ENCODE measurements around the gene LTBP1.

LTBP1 gene

DNA sequence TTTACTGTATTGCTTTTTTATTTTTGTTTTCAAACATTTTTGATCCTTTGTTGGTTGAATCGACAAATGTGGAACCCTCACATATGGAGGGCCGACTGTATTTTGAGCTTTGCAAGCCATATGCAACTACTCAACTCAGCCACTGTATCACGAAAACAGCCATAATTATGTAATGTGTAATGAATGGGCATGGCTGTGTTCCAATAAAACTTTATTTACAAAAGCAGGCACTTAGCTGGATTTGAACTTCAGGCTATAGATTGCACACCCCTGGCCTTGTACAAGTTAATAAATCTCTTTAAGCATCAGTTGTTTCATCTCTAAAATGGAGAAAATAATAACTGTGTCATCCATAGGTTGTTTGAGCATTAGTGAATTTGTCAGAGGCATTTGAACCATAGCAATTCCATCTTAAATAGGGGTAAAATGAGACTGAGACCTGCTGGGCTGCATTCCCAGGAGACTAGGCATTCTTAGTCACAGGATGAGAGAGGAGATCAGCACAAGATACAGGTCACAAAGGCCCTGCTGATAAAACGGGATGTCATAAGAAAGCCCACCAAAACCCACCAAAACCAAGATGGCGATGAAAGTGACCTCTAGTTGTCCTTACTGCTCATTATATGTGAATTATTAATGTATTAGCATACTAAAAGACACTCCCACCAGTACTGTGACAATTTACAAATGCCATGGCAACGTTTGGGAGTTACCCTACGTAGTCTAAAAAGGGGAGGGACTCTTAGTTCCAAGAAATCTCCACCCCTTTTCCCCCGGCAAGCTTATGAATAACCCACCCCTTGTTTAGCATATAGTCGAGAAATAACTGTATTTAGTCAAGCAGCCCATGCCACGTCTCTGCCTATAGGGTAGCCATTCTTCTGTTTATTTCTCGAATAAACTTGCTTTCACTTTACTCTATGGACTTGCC lies 13.7 kb upstream of the LTBP1 start:
- no peak overlapping the region for H3K4me3 ChIP-seq (ENCODE audit: low read length)
- no peak for DNase-seq (ENCODE audit: low read depth)
- TF ChIP-seq, protein P1, sequence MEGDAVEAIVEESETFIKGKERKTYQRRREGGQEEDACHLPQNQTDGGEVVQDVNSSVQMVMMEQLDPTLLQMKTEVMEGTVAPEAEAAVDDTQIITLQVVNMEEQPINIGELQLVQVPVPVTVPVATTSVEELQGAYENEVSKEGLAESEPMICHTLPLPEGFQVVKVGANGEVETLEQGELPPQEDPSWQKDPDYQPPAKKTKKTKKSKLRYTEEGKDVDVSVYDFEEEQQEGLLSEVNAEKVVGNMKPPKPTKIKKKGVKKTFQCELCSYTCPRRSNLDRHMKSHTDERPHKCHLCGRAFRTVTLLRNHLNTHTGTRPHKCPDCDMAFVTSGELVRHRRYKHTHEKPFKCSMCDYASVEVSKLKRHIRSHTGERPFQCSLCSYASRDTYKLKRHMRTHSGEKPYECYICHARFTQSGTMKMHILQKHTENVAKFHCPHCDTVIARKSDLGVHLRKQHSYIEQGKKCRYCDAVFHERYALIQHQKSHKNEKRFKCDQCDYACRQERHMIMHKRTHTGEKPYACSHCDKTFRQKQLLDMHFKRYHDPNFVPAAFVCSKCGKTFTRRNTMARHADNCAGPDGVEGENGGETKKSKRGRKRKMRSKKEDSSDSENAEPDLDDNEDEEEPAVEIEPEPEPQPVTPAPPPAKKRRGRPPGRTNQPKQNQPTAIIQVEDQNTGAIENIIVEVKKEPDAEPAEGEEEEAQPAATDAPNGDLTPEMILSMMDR (conservative IDR thresholded peaks at IDR 0.05; ENCODE audit: low read depth, low read length) = no peak

DNA sequence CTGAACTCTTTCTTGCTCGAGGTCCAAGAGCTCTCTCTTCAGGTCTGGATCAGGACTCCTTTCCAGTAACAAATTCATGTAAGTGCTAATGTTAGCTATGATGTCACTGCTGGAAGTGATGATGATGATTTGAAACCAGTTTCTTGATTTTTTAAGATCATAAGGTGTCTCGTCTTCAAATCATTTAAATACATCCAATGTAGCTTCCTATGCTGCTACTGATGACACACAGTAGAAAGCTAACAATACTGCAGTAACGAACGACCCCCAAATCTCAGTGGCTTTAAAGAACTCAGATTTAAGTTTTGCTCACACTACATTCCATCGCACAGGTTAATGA lies 13.0 kb upstream of the LTBP1 start:
- TF ChIP-seq, protein P1 (conservative IDR thresholded peaks at IDR 0.05; ENCODE audit: low read depth, low read length) = no peak
- no peak for DNase-seq (ENCODE audit: low read depth)
- no peak overlapping the region for H3K4me3 ChIP-seq (ENCODE audit: low read length)

- DNase-seq (ENCODE audit: low read depth) = no peak
- TF ChIP-seq, protein P1 (conservative IDR thresholded peaks at IDR 0.05; ENCODE audit: low read depth, low read length) = no peak
Measured at GRCh38 chr2:32937602-32938448, 8.9 kb upstream of the LTBP1 start.

GRCh38 chr2:32938934-32939333 lies 7.8 kb upstream of the LTBP1 start:
- no peak overlapping the region for H3K4me3 ChIP-seq (ENCODE audit: low read length)
- DNase-seq (ENCODE audit: low read depth) = no peak
- TF ChIP-seq, protein P1 (conservative IDR thresholded peaks at IDR 0.05; ENCODE audit: low read depth, low read length) = no peak

More at GRCh38 chr2:32937602-32938448, 8.9 kb upstream of the LTBP1 start:
- no peak overlapping the region for H3K4me3 ChIP-seq (ENCODE audit: low read length)

- TF ChIP-seq, protein P1 (conservative IDR thresholded peaks at IDR 0.05; ENCODE audit: low read depth, low read length) = no peak
- H3K4me3 ChIP-seq (ENCODE audit: low read length) = no peak overlapping the region
- no peak for DNase-seq (ENCODE audit: low read depth)
Measured at GRCh38 chr2:32940316-32940997, 6.3 kb upstream of the LTBP1 start.

- TF ChIP-seq, protein P1 (conservative IDR thresholded peaks at IDR 0.05; ENCODE audit: low read depth, low read length) = no peak
- no peak for DNase-seq (ENCODE audit: low read depth)
- no peak overlapping the region for H3K4me3 ChIP-seq (ENCODE audit: low read length)
Measured at GRCh38 chr2:32941944-32942690, 4.6 kb upstream of the LTBP1 start.
